GM15510 (cell line): ENCODE results near the gene MAST1.

Experiments used
- POLR2A ChIP-seq: IDR thresholded peaks from 3 replicates; pipeline ENCODE4 v1.6.1; 2011; ENCODE audit warnings: borderline replicate concordance; ENCODE audit not compliant: insufficient read length; ENCODE audit errors: extremely low read depth

Gene MAST1

DNA sequence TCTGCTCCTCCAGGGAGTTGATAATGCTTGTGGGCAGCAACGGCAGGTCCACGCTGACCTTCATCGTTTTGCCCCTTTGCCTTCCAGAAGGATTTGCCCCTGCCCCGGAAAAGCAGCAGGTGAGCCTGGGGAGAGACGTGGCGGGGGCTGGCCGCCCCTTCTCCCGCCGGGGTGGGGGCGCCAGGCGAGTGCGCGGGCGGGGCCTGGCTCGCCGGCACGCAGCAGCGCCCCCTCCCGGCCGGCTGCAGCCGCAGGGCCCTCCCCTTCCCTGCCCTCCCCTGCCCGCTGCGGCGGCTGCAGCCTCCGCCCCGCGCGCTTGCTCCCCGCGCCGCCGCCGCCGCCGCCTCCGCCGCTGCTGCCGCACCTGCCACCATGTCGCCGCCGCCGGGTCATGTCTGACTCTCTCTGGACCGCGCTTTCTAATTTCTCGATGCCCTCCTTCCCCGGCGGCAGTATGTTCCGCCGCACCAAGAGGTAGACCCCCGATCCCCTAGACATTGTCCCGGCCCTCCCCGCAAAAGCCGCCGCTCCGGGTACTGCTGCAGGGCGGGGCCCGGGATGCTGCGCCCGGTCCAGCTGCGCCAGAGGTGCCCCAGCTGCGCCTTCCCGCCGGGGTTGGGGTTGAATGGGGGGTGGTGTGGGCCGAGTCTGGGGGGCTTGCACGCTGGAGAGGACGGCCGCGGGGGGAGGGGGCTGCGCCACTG lies at the start of gene MAST1:
MAST1 (plus strand) TSS at position 334 of the 704 bp plus-strand sequence; CDS start at position 392, 58 bp downstream.
- TF ChIP-seq POLR2A, result no peak

DNA sequence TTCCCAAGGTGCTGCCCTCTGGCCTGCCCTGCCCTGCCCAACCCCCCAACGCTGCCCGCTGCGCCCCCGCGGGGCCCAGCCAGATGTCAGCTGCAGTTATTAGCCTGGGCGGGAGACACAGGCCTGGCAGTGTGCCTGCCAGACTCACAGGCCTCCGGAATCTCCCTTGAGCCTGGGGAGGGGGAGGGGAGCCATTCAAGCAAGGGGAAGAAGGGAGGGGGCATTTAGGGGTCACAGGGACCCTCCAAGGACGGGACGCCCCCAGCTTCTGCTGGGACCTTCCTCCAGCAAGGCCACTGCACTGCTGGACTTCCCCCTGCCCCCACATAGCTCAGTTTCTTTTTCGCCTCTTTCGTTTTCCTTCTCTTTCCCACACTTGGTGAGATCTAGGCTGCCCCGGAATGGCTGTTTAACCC lies 49.6 kb upstream of the MAST1 start:
- TF ChIP-seq POLR2A, result peak; percentile 55

DNA sequence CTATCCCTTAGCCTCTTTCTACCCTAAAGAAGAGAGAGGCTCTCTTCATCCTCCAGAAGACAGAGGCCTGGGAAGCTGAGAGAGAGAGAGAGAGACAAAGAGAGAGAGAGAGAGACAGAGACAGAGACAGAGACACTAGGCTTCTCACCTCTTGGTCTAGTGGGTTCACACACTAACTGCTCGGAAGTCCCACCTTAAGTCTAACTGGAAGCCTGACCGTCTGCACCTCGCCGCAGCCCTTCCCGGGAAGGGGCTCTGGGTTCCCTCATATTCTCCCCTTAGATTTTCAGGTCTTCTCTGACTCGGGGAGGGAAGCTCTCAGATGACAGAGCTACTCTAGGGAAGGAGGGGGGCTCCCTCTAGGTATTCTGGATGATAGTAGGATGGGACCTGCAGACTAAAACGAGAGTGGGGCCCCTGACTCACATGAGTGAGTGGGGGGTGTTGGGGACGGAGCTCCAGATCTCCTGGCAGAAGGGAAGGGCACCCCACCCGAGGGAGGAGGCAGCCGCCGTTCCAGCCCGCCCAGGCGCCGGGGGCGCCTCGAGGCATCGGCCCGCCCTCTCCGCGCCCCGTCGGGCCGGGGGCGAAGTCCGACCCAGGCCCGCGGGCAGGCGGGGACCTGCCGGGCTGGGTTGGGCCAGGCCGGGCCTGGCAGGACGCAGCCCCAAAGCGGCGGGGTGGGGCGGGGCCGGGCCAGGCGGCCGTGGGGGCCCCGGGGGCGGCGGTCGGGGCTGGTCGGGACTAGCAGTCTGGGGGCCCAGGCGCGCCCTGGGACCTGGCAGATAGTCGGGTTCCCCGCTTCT lies 49.0 kb upstream of the MAST1 start:
- peak; percentile 73 for TF ChIP-seq POLR2A

DNA sequence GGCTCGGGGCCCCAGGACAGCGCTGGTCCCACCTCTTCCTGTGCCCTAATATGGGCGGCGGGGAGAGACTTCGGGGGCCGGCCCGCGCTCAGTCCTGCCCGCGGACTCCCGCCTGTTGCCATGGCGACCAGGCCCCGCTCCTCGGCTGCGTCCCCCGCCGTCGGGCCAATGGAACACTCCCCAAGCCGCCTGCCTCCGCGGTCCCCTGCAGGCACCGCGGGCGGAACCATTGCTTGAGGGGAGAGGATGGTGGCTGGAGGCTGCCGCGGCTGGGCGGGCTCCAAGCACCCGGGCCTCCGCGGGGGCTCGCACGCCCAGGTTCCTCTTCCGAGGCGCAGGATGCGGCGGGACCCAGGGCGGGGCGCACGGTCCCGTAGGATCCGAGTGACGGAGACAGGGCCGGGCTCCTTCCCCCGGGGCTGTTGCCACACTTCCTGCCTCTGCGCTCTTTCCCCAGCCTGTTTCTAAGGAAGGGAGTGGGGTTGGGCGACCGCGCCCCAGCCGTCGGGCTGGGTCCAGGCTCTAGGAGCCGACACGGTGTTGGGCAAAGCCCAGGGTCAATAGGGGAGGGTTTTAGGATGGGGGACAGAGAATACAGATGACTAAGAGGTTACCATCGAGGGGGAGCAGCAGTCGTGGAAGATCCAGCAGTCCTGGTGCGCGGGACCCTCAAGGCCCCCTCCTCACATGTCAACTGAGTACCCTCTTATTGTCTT lies 48.3 kb upstream of the MAST1 start:
- TF ChIP-seq POLR2A, result peak; percentile 22

DNA sequence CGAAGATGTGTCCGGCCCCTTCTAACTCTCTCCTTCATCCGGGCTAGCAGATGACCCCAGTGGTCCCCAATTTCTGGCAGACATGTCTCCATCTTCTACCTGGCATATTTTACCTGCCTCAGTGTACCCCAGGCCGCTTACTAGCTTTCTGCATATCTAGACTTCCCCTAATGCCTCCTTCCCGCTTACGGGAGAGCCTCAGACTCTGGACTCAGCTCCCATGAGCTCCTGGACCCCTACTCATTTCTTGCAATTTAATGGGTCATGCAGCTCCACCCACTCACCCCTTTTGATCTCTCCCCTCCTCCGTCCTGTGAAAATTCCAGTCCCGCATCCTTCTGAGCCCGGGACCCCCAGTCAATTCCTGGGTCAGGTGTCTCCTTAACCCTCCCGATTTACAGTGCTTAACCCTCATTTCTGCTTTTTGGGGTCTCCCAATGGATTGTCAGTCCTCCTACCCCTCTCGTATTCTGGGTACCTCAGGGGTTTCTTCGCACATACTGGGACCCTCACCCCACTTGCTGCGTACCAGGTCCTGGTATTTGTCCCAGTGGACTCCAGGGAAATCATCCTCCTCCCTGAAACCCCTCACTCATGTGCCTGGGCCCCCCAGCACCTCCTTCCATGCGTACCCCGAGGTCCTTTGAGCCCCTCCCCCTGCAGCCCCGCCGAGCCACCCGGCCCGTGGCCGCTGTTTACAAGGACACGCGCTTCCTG lies 47.5 kb upstream of the MAST1 start:
- no peak for TF ChIP-seq POLR2A

DNA sequence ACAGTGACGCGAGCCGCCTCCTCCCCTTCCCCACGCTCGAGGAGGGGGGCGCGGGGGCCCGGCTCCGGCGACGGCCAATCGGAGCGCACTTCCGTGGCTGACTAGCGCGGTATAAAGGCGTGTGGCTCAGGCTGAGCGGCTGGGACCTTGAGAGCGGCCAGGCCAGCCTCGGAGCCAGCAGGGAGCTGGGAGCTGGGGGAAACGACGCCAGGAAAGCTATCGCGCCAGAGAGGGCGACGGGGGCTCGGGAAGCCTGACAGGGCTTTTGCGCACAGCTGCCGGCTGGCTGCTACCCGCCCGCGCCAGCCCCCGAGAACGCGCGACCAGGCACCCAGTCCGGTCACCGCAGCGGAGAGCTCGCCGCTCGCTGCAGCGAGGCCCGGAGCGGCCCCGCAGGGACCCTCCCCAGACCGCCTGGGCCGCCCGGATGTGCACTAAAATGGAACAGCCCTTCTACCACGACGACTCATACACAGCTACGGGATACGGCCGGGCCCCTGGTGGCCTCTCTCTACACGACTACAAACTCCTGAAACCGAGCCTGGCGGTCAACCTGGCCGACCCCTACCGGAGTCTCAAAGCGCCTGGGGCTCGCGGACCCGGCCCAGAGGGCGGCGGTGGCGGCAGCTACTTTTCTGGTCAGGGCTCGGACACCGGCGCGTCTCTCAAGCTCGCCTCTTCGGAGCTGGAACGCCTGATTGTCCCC lies 46.8 kb upstream of the MAST1 start, which contains the start of gene JUNB:
JUNB (plus strand) TSS at position 142 of the 706 bp plus-strand sequence; CDS start at position 428, 286 bp downstream.
- TF ChIP-seq POLR2A, result peak; percentile 100

DNA sequence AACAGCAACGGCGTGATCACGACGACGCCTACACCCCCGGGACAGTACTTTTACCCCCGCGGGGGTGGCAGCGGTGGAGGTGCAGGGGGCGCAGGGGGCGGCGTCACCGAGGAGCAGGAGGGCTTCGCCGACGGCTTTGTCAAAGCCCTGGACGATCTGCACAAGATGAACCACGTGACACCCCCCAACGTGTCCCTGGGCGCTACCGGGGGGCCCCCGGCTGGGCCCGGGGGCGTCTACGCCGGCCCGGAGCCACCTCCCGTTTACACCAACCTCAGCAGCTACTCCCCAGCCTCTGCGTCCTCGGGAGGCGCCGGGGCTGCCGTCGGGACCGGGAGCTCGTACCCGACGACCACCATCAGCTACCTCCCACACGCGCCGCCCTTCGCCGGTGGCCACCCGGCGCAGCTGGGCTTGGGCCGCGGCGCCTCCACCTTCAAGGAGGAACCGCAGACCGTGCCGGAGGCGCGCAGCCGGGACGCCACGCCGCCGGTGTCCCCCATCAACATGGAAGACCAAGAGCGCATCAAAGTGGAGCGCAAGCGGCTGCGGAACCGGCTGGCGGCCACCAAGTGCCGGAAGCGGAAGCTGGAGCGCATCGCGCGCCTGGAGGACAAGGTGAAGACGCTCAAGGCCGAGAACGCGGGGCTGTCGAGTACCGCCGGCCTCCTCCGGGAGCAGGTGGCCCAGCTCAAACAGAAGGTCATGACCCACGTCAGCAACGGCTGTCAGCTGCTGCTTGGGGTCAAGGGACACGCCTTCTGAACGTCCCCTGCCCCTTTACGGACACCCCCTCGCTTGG lies 46.1 kb upstream of the MAST1 start:
- peak; percentile 66 for TF ChIP-seq POLR2A

DNA sequence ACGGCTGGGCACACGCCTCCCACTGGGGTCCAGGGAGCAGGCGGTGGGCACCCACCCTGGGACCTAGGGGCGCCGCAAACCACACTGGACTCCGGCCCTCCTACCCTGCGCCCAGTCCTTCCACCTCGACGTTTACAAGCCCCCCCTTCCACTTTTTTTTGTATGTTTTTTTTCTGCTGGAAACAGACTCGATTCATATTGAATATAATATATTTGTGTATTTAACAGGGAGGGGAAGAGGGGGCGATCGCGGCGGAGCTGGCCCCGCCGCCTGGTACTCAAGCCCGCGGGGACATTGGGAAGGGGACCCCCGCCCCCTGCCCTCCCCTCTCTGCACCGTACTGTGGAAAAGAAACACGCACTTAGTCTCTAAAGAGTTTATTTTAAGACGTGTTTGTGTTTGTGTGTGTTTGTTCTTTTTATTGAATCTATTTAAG lies 45.4 kb upstream of the MAST1 start:
- no peak for TF ChIP-seq POLR2A

DNA sequence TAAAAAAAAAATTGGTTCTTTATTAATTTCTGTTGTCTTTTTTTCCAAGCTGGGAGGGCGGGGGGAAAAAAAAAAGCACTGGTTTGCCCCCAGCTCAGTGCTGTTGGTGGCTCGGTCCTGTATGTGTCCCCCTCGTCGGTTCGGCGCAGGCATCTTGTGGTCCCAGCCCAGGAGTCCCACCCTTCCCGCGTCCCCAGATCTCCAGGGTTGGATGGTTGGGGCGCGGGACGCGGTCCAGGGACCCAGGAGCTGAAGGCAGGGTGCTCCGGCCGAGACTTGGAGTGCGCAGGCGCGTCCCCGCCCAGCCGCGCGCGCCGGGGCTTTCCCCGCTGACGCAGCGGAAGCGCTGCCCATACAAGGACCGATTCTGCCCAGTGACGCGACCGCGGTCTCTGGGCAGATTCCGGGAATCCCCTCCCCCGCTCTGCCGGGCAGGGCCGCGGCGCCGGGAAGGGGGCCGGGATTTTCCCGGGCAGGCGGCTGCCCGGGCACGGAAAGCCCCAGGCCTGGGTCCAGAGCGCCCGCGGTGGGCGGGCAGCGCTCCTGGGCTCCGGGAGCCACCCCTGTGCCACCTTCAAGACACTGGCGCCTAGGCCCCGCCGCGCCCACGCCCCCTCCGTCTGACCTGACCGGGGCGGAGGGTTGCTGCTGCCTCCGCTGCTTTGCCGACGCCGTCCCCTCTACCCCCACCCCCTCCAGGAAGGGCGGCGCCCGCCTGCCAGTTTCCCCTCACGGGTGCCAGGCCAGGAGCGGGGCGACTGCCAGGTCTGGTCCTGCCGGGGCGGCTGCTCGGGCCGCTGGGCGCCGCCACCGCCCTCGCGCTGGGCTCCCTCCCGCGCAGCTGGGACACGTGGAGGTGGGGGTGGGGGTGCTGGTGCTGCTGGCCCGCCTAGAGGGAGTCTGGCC lies 44.8 kb upstream of the MAST1 start:
- peak; percentile 81 for TF ChIP-seq POLR2A

DNA sequence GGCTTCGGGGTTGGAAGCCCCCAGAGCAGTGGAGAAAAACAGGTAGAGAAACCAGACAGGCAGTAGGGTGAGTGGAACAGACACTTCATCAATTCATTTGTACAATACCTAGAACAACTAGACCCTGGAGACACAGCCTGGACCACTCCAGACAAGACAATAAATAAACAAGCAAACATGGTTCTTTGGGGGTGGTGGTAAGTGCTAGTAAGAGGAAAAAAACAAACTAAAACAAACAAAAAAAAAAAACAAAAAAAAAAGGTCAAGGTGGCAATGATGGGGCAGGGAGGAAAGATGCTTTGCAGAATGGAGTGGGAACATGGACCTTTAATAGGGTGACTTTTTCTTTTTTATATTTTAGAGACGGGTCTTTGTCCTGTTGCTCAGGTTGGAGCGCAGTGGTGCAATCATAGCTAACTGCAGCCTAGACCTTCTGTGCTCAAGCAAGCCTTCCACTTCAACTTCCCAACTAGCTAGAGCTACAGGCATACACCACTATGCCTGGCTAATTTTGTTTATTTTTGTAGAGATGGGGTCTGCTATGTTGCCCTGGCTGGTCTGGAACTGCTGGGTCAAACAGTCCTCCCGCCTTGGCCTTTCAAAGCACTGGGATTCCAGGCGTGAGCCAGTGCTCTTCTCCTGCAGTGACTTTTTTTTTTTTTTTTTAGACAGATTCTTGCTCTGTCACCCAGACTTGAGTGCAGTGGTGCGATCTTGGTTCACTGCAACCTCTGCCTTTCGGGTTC lies 43.9 kb upstream of the MAST1 start:
- no peak for TF ChIP-seq POLR2A

DNA sequence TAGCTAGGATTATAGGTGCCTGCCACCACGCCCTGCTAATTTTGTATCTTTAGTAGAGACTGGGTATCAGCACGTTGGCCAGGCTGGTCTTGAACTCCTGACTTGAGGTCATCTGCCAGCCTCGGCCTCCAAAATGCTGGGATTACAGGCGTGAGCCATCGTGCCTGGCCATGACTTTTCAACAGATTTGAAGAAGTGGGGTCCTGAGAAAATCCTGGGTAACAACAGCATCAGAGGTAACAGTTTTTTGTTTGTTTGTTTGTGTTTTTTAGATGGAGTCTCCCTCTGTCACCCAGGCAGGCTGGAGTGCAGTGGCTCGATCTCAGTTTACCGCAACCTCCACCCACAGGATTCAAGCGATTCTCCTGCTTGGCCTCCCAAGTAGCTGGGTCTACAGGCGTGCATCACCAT lies 43.3 kb upstream of the MAST1 start:
- TF ChIP-seq POLR2A, result no peak
